ENCODE measurements around the gene STX3.

GRCh38 chr11:59776210-59777066 lies 21.3 kb downstream of the STX3 start:
- TF ChIP-seq CTCF (IDR thresholded peaks at IDR 0.05; ENCODE audit: control extremely low read depth in 1 of 3, insufficient read depth in 1 of 3, low read depth in 1 of 3, low read length in 3 of 3), result no peak
- no peak for TF ChIP-seq HDAC2 (IDR thresholded peaks at IDR 0.05; ENCODE audit: borderline replicate concordance in 1 of 2, low read depth in 2 of 2, low read length in 2 of 2)
- no peak for TF ChIP-seq HDAC6 (IDR thresholded peaks at IDR 0.05; ENCODE audit: low read depth, low read length)
- TF ChIP-seq EZH2 (IDR thresholded peaks at IDR 0.05; ENCODE audit: low read depth, low read length, severe bottlenecking), result no peak
- TF ChIP-seq CEBPB (IDR thresholded peaks at IDR 0.05; ENCODE audit: low read depth, low read length), result no peak
- TF ChIP-seq CBX5 (IDR thresholded peaks at IDR 0.05; ENCODE audit: low read depth, low read length), result no peak
- no peak for TF ChIP-seq KDM5A (IDR thresholded peaks at IDR 0.05; ENCODE audit: low read length)

Measured in H1 (cell line).